ENCODE measurements around the gene KRTAP4-3. TPM values are rescaled to one million over a fixed set of nuclear protein-coding genes. Genes with fewer than 3 reads are reported as not detected.
"Not testable (repeated sequence)": the region's sequence is repeated elsewhere in the genome, so short reads cannot be mapped to it uniquely, and the experiment has no call there.

KRTAP4-3 gene
- total and polyA plus RNA-seq, 3 donors from 2014 or later, result not detected

DNA sequence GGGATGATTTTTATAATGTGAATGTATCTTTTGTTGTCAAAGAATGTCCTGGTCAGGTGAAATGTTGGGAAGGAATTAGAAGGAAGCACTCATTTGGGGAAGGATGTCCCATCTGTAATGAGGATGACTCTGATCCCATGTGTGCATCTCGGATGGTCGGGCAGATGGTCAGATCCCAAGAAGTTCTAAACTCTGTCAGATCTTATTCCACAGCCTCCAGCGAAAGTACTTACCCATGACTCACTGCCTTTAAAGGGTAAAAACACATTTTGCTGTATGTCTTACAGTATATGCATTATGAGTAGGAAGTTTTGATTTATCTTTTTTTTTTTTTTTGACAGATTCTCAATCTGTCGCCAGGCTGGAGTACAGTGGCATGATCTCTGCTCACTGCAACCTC is 49.3 kb downstream of the KRTAP4-3 start:
- H3K4me1 ChIP-seq, result no peaks in the 10 kb centered on the region
- intact Hi-C loops (cut with DNase I; ENCODE audit: low total_unique reads), result no loop called here
- TF ChIP-seq POLR2A (IDR thresholded peaks at IDR 0.05), result no peak
- TF ChIP-seq, protein P1, sequence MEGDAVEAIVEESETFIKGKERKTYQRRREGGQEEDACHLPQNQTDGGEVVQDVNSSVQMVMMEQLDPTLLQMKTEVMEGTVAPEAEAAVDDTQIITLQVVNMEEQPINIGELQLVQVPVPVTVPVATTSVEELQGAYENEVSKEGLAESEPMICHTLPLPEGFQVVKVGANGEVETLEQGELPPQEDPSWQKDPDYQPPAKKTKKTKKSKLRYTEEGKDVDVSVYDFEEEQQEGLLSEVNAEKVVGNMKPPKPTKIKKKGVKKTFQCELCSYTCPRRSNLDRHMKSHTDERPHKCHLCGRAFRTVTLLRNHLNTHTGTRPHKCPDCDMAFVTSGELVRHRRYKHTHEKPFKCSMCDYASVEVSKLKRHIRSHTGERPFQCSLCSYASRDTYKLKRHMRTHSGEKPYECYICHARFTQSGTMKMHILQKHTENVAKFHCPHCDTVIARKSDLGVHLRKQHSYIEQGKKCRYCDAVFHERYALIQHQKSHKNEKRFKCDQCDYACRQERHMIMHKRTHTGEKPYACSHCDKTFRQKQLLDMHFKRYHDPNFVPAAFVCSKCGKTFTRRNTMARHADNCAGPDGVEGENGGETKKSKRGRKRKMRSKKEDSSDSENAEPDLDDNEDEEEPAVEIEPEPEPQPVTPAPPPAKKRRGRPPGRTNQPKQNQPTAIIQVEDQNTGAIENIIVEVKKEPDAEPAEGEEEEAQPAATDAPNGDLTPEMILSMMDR (IDR thresholded peaks at IDR 0.05), result no peak
- no peak for DNase-seq
- no peak overlapping the region for H3K4me3 ChIP-seq
- no peaks in the 10 kb centered on the region for H3K9me3 ChIP-seq
- no peak overlapping the region for H3K27ac ChIP-seq
- WGBS, 2 donors, result 93% methylated on average over 4 of the region's 4 CpGs
- H3K27me3 ChIP-seq, result no peaks in the 10 kb centered on the region
- no peaks in the 10 kb centered on the region for H3K36me3 ChIP-seq (ENCODE audit: low read depth, missing control alignments)

DNA sequence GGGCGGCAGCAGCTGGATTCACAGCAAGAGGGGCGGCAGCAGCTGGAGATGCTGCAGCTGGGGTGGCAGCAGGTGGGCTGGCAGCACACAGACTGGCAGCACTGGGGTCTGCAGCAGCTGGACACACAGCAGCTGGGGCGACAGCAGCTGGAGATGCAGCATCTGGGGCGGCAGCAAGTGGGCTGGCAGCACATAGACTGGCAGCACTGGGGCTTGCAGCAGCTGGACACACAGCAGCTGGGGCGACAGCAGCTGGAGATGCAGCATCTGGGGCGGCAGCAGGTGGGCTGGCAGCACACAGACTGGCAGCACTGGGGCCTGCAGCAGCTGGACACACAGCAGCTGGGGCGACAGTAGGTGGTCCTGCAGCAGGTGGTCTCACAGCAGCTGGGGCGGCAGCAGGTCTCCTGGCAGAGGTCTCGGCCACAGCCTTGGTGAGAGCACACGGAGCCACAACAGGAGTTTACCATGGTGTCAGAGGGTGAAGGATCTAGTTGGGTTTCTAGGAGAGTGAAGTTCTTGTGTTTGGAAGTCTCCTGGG is 50.1 kb downstream of the KRTAP4-3 start, which contains the start of gene KRTAP4-11:
Gene KRTAP4-11 (minus strand): TSS at position 528 of the 541 bp plus-strand sequence. CDS start 58 bp downstream, at position 470.
- intact Hi-C loops (cut with DNase I; ENCODE audit: low total_unique reads); H3K4me3 ChIP-seq; DNase-seq; H3K9me3 ChIP-seq; H3K27ac ChIP-seq; H3K4me1 ChIP-seq; H3K27me3 ChIP-seq; H3K36me3 ChIP-seq (ENCODE audit: low read depth, missing control alignments): not testable (repeated sequence)
- 83 to 88% methylated on average over 8 to 10 of the region's 10 CpGs for WGBS, 2 donors

Small RNA genes lying within 50 kb of the gene (small RNA-seq; reads per million reads assigned to genes)
- gene KRTAP4-17P, result 0 reads per million in 2 donors

Other genes starting within 250 kb of the KRTAP4-3 start
Only the 30 nearest of the 40 such genes appear.
- not detected for gene KRTAP1-5, start 141.0 kb downstream of the KRTAP4-3 start, total RNA-seq
- not detected for gene KRTAP1-5, start 141.0 kb downstream of the KRTAP4-3 start, polyA plus RNA-seq (ENCODE audit: insufficient read depth, low read depth, low replicate concordance)
- gene KRTAP1-4, start 138.0 kb downstream of the KRTAP4-3 start, total RNA-seq, result not detected
- not detected for gene KRTAP1-4, start 138.0 kb downstream of the KRTAP4-3 start, polyA plus RNA-seq (ENCODE audit: insufficient read depth, low read depth, low replicate concordance)
- gene KRTAP1-3, start 133.3 kb downstream of the KRTAP4-3 start, total RNA-seq, result not detected
- gene KRTAP1-3, start 133.3 kb downstream of the KRTAP4-3 start, polyA plus RNA-seq (ENCODE audit: insufficient read depth, low read depth, low replicate concordance), result not detected
- gene KRTAP1-1, start 126.8 kb downstream of the KRTAP4-3 start, total RNA-seq, result not detected
- gene KRTAP1-1, start 126.8 kb downstream of the KRTAP4-3 start, polyA plus RNA-seq (ENCODE audit: insufficient read depth, low read depth, low replicate concordance), result not detected
- gene KRTAP2-1, start 120.9 kb downstream of the KRTAP4-3 start, total RNA-seq, result not detected
- not detected for gene KRTAP2-1, start 120.9 kb downstream of the KRTAP4-3 start, polyA plus RNA-seq (ENCODE audit: insufficient read depth, low read depth, low replicate concordance)
- not detected for gene KRTAP2-2, start 113.0 kb downstream of the KRTAP4-3 start, total RNA-seq
- not detected for gene KRTAP2-2, start 113.0 kb downstream of the KRTAP4-3 start, polyA plus RNA-seq (ENCODE audit: insufficient read depth, low read depth, low replicate concordance)
- gene KRTAP2-3, start 108.1 kb downstream of the KRTAP4-3 start, total RNA-seq, result not detected
- not detected for gene KRTAP2-3, start 108.1 kb downstream of the KRTAP4-3 start, polyA plus RNA-seq (ENCODE audit: insufficient read depth, low read depth, low replicate concordance)
- gene KRTAP2-4, start 102.3 kb downstream of the KRTAP4-3 start, total RNA-seq, result not detected
- gene KRTAP2-4, start 102.3 kb downstream of the KRTAP4-3 start, polyA plus RNA-seq (ENCODE audit: insufficient read depth, low read depth, low replicate concordance), result not detected
- not detected for gene KRTAP4-7, start 84.1 kb downstream of the KRTAP4-3 start, total RNA-seq
- not detected for gene KRTAP4-7, start 84.1 kb downstream of the KRTAP4-3 start, polyA plus RNA-seq (ENCODE audit: insufficient read depth, low read depth, low replicate concordance)
- not detected for gene KRTAP4-8, start 70.1 kb downstream of the KRTAP4-3 start, total RNA-seq
- gene KRTAP4-8, start 70.1 kb downstream of the KRTAP4-3 start, polyA plus RNA-seq (ENCODE audit: insufficient read depth, low read depth, low replicate concordance), result not detected
- not detected for gene KRTAP4-16, start 66.0 kb downstream of the KRTAP4-3 start, total RNA-seq
- gene KRTAP4-16, start 66.0 kb downstream of the KRTAP4-3 start, polyA plus RNA-seq (ENCODE audit: insufficient read depth, low read depth, low replicate concordance), result not detected
- gene KRTAP4-9, start 62.8 kb downstream of the KRTAP4-3 start, total RNA-seq, result not detected
- not detected for gene KRTAP4-9, start 62.8 kb downstream of the KRTAP4-3 start, polyA plus RNA-seq (ENCODE audit: insufficient read depth, low read depth, low replicate concordance)
- gene KRTAP4-11, start 49.8 kb downstream of the KRTAP4-3 start, total RNA-seq, result not detected
- gene KRTAP4-11, start 49.8 kb downstream of the KRTAP4-3 start, polyA plus RNA-seq (ENCODE audit: insufficient read depth, low read depth, low replicate concordance), result not detected
- gene KRTAP4-12, start 44.0 kb downstream of the KRTAP4-3 start, total RNA-seq, result not detected
- gene KRTAP4-12, start 44.0 kb downstream of the KRTAP4-3 start, polyA plus RNA-seq (ENCODE audit: insufficient read depth, low read depth, low replicate concordance), result not detected
- not detected for gene KRTAP4-6, start 27.7 kb downstream of the KRTAP4-3 start, total RNA-seq
- gene KRTAP4-6, start 27.7 kb downstream of the KRTAP4-3 start, polyA plus RNA-seq (ENCODE audit: insufficient read depth, low read depth, low replicate concordance), result not detected
- gene KRTAP4-5, start 18.4 kb downstream of the KRTAP4-3 start, total RNA-seq, result not detected
- not detected for gene KRTAP4-5, start 18.4 kb downstream of the KRTAP4-3 start, polyA plus RNA-seq (ENCODE audit: insufficient read depth, low read depth, low replicate concordance)
- not detected for gene KRTAP4-4, start 7.5 kb downstream of the KRTAP4-3 start, total RNA-seq
- not detected for gene KRTAP4-4, start 7.5 kb downstream of the KRTAP4-3 start, polyA plus RNA-seq (ENCODE audit: insufficient read depth, low read depth, low replicate concordance)
- not detected for gene KRTAP4-2, start 10.0 kb upstream of the KRTAP4-3 start, total RNA-seq
- gene KRTAP4-2, start 10.0 kb upstream of the KRTAP4-3 start, polyA plus RNA-seq (ENCODE audit: insufficient read depth, low read depth, low replicate concordance), result not detected
- not detected for gene KRTAP4-1, start 16.7 kb upstream of the KRTAP4-3 start, total RNA-seq
- not detected for gene KRTAP4-1, start 16.7 kb upstream of the KRTAP4-3 start, polyA plus RNA-seq (ENCODE audit: insufficient read depth, low read depth, low replicate concordance)
- not detected for gene KRTAP9-1, start 21.7 kb upstream of the KRTAP4-3 start, total RNA-seq
- gene KRTAP9-1, start 21.7 kb upstream of the KRTAP4-3 start, polyA plus RNA-seq (ENCODE audit: insufficient read depth, low read depth, low replicate concordance), result not detected
- gene KRTAP9-2, start 58.4 kb upstream of the KRTAP4-3 start, total RNA-seq, result not detected
- gene KRTAP9-2, start 58.4 kb upstream of the KRTAP4-3 start, polyA plus RNA-seq (ENCODE audit: insufficient read depth, low read depth, low replicate concordance), result not detected
- not detected for gene KRTAP9-3, start 64.2 kb upstream of the KRTAP4-3 start, total RNA-seq
- not detected for gene KRTAP9-3, start 64.2 kb upstream of the KRTAP4-3 start, polyA plus RNA-seq (ENCODE audit: insufficient read depth, low read depth, low replicate concordance)
- gene KRTAP9-8, start 69.8 kb upstream of the KRTAP4-3 start, total RNA-seq, result not detected
- not detected for gene KRTAP9-8, start 69.8 kb upstream of the KRTAP4-3 start, polyA plus RNA-seq (ENCODE audit: insufficient read depth, low read depth, low replicate concordance)
- not detected for gene KRTAP9-4, start 81.5 kb upstream of the KRTAP4-3 start, total RNA-seq
- gene KRTAP9-4, start 81.5 kb upstream of the KRTAP4-3 start, polyA plus RNA-seq (ENCODE audit: insufficient read depth, low read depth, low replicate concordance), result not detected
- not detected for gene KRTAP9-9, start 87.2 kb upstream of the KRTAP4-3 start, total RNA-seq
- not detected for gene KRTAP9-9, start 87.2 kb upstream of the KRTAP4-3 start, polyA plus RNA-seq (ENCODE audit: insufficient read depth, low read depth, low replicate concordance)
- not detected for gene KRTAP9-6, start 97.2 kb upstream of the KRTAP4-3 start, total RNA-seq
- not detected for gene KRTAP9-6, start 97.2 kb upstream of the KRTAP4-3 start, polyA plus RNA-seq (ENCODE audit: insufficient read depth, low read depth, low replicate concordance)
- gene KRTAP9-7, start 107.5 kb upstream of the KRTAP4-3 start, total RNA-seq, result under 1 TPM in 1 of 2 donors, not detected in 1; 0.47 TPM
- not detected for gene KRTAP9-7, start 107.5 kb upstream of the KRTAP4-3 start, polyA plus RNA-seq (ENCODE audit: insufficient read depth, low read depth, low replicate concordance)
- gene KRTAP29-1, start 134.6 kb upstream of the KRTAP4-3 start, total RNA-seq, result not detected
- gene KRTAP29-1, start 134.6 kb upstream of the KRTAP4-3 start, polyA plus RNA-seq (ENCODE audit: insufficient read depth, low read depth, low replicate concordance), result not detected
- gene KRTAP16-1, start 141.1 kb upstream of the KRTAP4-3 start, total RNA-seq, result not detected
- gene KRTAP16-1, start 141.1 kb upstream of the KRTAP4-3 start, polyA plus RNA-seq (ENCODE audit: insufficient read depth, low read depth, low replicate concordance), result not detected
- not detected for gene KRTAP17-1, start 147.5 kb upstream of the KRTAP4-3 start, total RNA-seq
- gene KRTAP17-1, start 147.5 kb upstream of the KRTAP4-3 start, polyA plus RNA-seq (ENCODE audit: insufficient read depth, low read depth, low replicate concordance), result not detected